C4-2B (cell line): ENCODE data around the gene FOXE3.

Experiments used
- H3K27ac ChIP-seq: fragments of 450-650 bp; 2 replicates; pipeline ENCODE4 v1.5.1; 2017
- ZFX ChIP-seq: fragments of 450-650 bp; IDR thresholded peaks from 2 replicates; pipeline ENCODE4 v1.6.1; 2017
- TF ChIP-seq, protein P1 (sequence below): fragments of 450-650 bp; conservative IDR thresholded peaks from 2 replicates; pipeline ENCODE4 v1.5.1; 2017; ENCODE audit warnings: mild to moderate bottlenecking

FOXE3 gene

DNA sequence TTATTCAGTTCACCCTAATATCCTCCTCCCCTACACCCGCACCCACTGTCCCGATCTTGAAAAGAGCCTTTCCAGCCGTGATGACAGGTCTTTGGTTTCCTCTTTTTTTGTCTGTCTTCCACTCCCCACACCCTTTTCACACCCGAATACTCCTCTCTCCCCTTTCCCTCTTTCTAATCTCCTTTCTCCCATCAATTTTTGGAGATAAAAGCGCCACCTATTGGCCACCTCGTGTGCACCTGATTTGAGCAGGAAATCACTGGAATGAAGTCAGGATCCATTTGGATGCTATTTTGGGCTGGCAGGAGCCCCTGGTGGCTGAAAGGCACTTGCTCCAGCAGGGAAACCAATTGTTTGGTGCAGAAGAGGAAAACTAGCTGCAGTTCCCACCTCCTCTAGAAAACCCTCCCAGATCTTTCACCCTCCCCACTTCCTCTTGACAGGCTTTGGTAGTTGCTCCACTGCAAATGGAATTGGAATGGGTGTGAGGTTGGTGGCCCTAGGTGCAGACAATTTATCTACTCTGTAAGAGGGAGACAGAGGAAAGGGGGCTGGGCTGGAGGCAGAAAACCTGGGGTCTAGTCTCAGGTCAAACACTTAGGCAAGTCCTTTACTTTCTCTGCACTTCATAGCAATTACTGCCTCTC lies 8.4 kb downstream of the FOXE3 start:
- no peak overlapping the region for H3K27ac ChIP-seq
- TF ChIP-seq ZFX: no peak
- TF ChIP-seq, protein P1, sequence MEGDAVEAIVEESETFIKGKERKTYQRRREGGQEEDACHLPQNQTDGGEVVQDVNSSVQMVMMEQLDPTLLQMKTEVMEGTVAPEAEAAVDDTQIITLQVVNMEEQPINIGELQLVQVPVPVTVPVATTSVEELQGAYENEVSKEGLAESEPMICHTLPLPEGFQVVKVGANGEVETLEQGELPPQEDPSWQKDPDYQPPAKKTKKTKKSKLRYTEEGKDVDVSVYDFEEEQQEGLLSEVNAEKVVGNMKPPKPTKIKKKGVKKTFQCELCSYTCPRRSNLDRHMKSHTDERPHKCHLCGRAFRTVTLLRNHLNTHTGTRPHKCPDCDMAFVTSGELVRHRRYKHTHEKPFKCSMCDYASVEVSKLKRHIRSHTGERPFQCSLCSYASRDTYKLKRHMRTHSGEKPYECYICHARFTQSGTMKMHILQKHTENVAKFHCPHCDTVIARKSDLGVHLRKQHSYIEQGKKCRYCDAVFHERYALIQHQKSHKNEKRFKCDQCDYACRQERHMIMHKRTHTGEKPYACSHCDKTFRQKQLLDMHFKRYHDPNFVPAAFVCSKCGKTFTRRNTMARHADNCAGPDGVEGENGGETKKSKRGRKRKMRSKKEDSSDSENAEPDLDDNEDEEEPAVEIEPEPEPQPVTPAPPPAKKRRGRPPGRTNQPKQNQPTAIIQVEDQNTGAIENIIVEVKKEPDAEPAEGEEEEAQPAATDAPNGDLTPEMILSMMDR: peak; percentile 98

DNA sequence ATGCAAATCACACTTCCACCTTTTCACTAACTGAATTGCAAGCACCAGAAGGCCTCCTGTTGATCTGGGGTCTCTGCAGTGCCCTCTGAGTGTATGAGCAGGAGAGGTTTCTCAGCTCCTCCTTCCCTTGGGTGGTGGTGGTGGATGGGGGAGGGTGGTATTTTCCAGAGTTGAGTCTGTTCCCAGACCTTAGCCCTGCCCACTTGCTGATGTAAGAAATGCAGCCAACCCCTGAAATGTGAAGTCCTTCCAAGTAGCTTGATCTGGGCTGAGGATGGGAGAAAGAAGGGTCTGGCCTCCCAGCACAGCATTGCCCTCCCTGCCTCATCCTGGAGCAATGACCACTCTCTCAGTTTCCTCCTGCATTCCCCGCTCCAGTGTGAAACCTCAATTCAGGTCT lies 15.4 kb downstream of the FOXE3 start:
- H3K27ac ChIP-seq: no peak overlapping the region
- no peak for TF ChIP-seq ZFX
- TF ChIP-seq, protein P1: no peak

DNA sequence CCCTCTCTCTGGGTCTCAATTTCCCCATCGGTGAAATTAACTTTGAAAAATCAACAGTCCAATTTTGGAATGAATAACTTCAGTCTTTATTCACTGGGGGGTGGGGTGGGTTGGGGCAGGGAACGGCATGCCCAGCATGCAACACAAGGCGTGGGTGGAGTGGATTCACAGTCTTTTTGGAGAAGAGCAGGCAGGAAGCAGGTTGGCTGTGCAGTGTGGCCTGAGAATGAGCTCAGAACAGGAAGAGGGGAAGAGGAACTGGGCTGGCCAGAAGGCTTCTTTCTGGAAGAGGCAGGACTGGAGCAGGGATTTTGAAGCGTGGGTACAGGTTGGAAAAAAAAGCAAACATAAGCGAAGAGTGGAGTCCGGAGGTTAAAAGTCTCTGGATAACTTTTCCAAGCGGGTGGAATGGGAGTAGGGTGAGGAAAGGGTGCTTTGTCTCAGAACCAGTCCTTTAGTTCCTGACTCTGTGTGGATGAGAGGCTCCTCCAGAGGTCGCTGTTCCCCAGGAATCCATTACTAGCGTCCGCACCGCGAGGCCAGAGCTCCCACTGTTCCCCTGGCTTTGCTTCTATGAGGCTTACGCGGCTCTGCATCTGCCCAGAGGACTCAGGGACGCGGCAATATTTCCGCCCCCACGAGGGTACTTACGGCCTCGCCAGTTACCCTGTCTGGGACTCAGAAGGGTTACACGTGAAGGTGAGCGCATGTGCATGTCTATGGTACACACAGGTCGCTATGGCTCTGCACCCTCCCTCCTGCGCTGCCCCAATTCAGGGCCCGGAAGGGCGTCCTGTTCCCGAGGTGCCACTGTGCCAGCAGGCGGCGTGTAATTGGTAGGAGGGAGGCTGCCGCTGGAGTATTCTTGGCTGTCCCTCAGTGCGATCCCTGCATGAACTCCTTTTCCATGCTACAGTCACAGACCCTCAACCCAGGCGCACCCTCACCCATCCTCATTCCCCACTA lies 16.3 kb downstream of the FOXE3 start:
- TF ChIP-seq ZFX: no peak
- TF ChIP-seq, protein P1: peak; percentile 85
- no peak overlapping the region for H3K27ac ChIP-seq

DNA sequence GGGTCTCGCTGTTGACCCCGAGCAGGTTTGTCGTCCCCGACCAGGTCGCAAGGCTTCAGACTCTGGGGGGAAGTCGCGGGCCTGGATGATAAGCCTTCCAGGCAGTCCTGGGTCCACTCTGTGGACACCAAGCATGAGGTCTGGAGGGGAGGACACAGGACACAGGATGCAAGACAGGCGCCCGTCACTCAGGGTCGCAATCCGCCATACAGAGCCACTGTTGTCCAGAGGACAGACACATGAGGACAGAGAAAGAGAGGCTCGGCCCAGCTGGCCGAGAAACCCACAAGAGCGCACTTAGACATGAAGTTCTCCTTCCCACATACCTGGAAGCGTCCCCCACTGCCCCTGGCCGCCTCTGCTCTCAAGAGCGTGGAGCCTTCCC lies 16.9 kb downstream of the FOXE3 start:
- no peak for TF ChIP-seq ZFX
- TF ChIP-seq, protein P1: no peak

DNA sequence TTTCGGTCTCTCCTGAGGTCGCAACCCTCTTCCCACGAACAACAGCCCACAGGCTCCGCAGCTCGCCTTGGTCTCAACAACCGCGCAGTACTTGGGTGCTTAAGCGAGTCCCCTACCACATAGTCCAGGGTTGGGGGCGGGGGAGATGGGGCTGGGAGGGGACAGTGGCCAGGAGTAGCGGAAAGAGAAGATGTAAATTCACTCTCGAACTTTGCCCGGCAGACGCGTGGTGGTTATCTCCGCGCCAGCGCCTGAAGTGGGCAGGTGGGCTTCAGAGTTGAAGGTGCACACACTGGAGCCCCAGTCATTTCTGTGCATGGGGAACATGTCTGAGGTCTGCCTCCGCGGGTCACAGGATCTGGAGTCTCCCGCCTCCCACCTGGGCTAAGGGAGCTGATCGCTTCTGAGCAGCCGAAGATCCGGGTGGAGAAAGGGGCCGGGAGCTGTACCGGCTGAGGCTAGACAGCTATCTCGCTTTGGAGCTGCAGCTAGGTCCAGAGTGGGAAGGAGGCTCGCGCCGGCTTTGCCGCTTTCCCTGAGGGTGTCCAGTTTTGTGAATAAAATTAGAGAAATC lies 17.5 kb downstream of the FOXE3 start:
- no peak overlapping the region for H3K27ac ChIP-seq
- no peak for TF ChIP-seq ZFX
- TF ChIP-seq, protein P1: no peak

More for the DNA sequence above, 16.9 kb downstream of the FOXE3 start:
- no peak overlapping the region for H3K27ac ChIP-seq

DNA sequence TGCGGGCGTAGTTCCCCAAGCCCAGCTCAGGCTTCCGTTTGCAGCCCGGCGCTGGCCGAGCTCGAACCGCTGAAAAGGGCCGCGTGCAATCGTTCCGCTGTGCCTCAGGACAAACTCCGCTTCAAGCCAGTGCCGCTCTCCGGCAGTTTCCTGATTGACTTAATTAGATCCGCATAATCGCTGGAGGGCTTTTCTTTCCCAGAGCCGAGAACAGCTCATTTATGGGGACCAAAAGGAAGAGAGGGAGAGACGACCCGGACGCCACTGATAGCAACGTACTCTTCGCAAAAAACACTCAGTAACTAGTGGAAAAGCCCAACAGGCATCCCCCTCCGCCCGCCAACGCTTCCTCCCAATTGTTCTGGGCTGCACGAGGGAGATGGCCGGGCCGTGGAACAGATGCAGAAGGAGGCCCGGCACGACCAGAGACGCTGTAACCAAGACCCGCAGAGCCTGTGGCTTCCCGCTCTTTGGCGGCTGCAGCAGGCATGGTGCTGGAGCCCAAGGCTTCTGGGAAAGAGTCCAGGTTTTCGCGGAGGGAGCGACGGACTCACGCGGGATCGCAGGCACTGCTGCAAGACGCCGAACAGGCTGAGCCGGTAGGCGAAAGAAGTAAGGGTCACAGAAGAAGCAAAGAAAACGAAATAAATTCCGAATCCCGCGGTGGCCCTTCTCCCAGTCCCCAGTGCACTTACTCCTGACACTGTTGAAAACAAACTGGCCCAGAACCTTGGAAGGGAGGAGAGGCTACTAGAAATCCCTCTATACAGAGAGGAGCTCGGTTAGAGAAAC lies 18.2 kb downstream of the FOXE3 start:
- peak overlapping the region; percentile 14; the same call in 1 of the 2 replicates for H3K27ac ChIP-seq
- TF ChIP-seq ZFX: no peak
- TF ChIP-seq, protein P1: no peak
